Tracheal epithelial cell (primary cell): ENCODE data around the gene ANKRD16. TPM values are rescaled to one million over a fixed set of nuclear protein-coding genes. Genes with fewer than 3 reads are reported as not detected.

Source experiments
- total RNA-seq: library from RNA; depleted of rRNA; stranded (reverse); fragments of >200 nt; gene quantifications from 2 replicates; pipeline ENCODE4 v1.2.1, GENCODE V29; 2014

The ANKRD16 gene
- total RNA-seq = 8.9 and 10.4 TPM in 2 replicates

GRCh38 chr10:5889624-5890451, at the start of gene ANKRD16, which contains the start of gene FBH1:
Gene ANKRD16 (minus strand): TSS chr10:5889893. CDS start chr10:5889354, 539 bp downstream.
Gene FBH1 (plus strand): TSS chr10:5890243. CDS start chr10:5890346, 103 bp downstream.

GRCh38 chr10:5813341-5814109, 76.2 kb downstream of the ANKRD16 start, which contains the start of gene GDI2:
Gene GDI2 (minus strand): TSS chr10:5813434. CDS start chr10:5813258, 176 bp downstream.

Other genes starting within 250 kb of the ANKRD16 start
- gene ASB13, start 223.3 kb downstream of the ANKRD16 start, total RNA-seq = 11.8 and 23.9 TPM in 2 replicates
- 83.4 and 85.5 TPM in 2 replicates for gene TASOR2, start 205.1 kb downstream of the ANKRD16 start, total RNA-seq
- gene GDI2, start 76.5 kb downstream of the ANKRD16 start, total RNA-seq = 500 and 558 TPM in 2 replicates
- 59.9 and 74.9 TPM in 2 replicates for gene FBH1, start 350 bp upstream of the ANKRD16 start, total RNA-seq
- 1.3 and 2.2 TPM in 2 replicates for gene IL15RA, start 87.7 kb upstream of the ANKRD16 start, total RNA-seq
- gene IL2RA, start 172.5 kb upstream of the ANKRD16 start, total RNA-seq = not detected in 2 replicates
- 21.5 and 28.7 TPM in 2 replicates for gene RBM17, start 199.1 kb upstream of the ANKRD16 start, total RNA-seq